ENCODE measurements around the gene GRIN2A.

The GRIN2A gene

DNA sequence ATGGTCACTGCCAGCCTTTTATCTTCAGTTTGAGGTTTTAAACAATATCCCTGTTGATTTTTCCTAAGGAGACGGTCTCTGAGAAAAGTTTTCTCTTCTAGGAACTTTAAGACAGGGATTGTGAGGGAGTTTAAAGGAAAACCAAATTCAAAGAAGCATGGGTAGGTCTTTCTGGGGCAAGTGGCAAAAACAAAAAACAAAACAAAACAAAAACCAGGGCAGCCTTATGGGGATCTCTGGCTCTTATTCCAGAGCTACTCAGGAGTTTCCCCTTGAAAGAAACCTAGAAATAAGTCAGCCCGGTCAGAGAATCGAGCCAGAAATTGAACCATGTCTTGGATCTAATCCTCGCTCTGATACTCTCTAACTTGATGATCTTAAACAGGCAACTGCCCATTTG lies 424.5 kb downstream of the GRIN2A start:
- DNase-seq (ENCODE audit: low read depth), result no peak

DNA sequence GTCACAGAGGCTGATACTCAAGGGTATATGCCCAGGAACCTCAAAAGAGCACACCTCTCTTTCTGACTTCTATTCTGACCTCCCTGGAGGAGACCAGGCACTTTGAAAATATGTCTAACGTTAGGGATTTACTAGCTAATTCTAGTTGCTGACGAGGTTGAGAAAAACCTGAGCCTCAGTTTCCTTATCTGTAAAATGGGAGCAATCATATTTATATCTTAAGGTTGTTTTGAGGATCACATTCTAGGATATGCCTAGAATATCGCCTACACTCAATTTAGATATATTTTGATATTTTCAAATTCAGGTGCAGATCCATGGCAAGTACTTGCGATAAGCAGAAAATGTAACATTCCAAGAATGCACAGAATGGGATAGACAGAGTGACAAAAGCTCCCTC lies 425.8 kb downstream of the GRIN2A start:
- DNase-seq (ENCODE audit: low read depth), result no peak

DNA sequence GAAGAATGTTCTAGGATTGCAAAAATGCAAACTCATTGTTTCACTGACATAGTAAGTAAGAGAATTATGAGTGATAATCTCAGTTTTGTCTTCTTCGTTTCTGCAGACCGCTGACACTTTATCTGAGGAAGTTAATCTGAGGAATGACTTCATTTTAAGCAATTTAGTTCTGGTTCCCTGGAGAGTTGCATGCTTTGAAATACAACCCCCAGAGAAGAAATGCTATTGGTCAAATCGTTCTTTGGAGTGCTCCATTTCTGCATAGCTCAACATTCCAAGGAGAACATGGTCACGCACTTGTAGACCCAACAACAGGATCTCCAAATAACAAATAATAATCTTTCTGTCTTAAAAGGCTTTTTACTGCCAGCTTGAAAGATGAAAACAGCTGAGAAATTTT lies 427.1 kb downstream of the GRIN2A start:
- no peak for DNase-seq (ENCODE audit: low read depth)

DNA sequence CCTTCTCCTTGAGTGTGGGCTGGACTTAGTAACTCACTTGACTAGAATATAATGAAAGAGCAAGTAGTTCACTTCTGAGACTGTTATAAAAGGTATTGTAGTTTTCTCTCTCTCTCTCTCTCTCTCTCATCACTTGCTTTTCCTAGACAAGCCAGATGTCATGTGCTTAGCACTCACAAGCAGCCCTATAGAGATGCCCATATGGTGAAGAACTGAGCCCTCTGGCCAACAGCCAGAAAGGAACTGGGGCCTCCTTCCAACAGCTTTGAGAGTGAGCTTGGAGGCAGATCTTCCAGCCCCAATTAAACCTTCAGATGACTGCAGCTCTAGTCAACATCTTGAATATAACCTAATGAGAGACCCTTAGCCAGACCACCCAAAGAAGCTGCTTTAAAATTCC lies 440.5 kb downstream of the GRIN2A start:
- no peak for DNase-seq (ENCODE audit: low read depth)

DNA sequence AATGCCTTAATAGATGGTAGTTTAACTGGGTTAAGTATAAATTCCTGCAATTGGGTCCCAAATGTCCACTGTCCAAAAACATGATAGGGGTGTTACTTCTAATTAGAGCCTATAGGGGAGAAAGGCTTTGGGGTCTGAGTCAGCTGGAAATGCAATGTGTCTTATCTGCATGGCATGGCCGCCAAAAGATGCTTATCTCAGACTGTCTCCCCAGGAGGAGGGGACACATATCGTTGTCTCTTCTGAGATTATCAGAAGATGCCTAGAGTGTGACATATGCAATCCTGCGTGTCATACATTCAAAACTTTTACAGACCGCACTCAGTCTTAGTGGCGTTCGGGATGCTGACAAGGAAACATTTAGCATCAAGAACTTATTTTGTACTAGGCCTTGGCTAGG lies 442.9 kb downstream of the GRIN2A start:
- DNase-seq (ENCODE audit: low read depth), result no peak

DNA sequence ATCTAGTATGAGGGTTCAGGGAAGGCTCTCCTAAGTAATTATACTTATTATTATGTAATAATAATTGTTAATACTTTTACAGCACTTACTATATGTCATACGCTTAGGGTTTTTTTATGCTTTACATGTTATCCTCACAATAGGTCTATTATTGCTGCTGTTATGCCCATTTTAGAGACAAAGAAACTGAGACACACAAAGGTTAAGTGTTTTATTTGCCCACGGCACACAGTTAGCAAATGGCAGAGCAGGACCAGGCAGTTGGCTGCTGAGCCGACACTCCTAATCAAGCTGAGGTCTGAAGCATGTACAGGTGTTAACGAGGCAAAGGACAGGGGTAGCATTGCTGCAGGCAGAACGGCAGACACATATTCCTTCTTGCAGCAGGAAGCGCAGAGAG lies 443.5 kb downstream of the GRIN2A start:
- no peak for DNase-seq (ENCODE audit: low read depth)

DNA sequence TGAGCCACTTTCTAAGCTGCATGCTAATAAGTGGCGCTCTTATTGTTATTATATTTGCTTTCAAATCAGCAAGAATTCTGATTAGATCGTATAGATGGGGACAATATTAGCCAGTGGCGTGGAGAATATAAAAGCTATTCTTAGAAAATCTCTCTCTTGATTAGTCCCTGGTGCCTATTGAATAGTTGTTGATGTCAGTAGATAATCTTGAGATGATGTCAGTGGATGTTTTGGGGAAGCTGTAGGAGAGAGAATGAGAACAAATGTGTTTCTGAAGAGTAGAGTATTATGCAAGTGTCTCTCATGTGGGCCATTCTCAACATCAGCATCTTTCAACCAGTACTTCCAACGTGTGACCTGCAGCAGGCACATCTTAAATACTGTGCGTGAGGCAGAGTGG lies 445.7 kb downstream of the GRIN2A start:
- no peak for DNase-seq (ENCODE audit: low read depth)

DNA sequence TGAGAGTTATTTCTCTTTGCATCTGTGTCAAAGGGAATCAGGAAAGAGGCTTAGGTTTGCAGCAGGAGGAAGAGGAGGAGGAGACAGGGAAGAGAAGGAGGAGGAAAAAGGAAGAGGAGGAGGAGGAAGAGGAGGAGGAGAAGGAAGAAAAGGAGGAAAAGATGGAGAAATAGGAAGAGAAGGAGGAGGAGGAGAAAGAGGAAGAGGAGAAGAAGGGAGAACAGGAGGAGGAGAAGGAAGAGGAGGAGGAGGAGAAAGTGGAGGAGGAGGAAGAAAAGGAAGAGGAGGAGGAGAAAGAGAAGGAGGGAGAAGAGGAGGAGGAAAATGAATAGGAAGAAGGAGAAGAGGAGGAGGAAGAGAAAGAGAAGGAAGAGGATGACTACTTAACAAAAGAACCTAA lies 459.1 kb downstream of the GRIN2A start:
- no peak for DNase-seq (ENCODE audit: low read depth)

DNA sequence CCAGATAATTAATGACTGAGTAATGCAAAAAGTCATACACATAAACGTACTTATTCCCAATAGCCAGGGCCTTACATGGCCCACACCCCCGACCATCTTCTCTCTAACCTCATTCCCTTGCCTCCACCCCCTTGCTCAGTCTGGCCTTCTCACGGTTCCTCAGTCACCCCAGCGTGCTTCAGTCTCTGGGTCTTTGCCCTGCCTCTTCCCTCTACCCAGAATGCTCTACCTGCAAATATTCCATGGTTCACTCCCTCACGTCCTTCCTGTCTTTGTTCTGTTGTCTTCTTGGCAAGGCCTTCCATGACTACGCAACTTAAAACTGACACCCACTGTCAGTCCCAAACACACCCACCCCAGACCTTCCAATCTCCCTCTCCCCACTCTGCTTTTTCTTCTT lies 468.3 kb downstream of the GRIN2A start:
- no peak for DNase-seq (ENCODE audit: low read depth)

DNA sequence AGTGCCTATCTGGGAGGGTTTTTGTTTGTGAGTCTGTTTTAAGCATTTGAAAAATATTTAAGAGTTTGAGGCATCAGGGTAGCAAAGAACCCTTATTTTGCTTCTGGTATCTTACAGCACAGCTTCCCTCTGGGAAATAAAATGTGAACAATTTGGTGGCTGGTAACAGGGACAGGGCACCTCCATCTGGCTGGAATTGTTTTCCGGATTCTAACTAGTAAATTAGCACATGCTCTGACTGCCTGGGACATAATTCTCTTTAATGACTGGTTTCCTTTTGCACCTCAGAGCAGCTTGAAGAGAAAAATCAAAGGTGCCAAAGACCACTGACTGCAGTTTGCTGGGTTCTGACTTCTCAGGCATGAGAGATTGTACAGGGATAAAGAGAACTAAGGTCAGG lies 469.1 kb downstream of the GRIN2A start:
- DNase-seq (ENCODE audit: low read depth), result no peak

DNA sequence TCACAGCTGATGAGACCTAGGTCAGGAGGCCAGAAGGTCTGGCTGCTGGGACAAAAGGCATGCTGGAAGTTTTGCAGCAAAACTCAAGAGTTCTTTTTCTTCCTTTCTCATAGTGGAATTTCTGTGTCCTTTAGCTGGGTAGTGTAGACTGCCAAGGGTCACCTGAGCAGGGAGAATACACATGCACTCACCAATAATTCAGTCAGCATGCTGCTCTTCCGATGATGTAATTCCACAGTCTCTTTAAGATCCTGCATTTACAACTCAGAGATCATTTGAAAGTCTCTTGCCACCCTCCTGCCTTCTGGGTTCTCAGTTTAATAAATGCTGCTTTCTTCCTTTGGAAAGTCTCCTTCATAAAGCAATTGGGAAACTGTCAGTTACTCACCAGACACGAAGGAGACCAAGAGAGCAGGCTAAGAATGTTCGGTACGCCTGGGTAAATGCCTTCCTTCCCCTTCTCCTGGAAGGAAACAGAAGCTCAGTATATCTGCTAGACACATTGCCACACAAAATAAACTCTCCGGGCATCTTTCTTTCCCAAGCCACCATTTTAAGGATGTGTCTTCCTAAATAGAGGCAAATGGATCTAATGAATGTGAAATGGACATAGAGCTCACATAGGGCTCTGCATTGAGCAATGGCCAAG lies 473.1 kb downstream of the GRIN2A start:
- no peak for DNase-seq (ENCODE audit: low read depth)

DNA sequence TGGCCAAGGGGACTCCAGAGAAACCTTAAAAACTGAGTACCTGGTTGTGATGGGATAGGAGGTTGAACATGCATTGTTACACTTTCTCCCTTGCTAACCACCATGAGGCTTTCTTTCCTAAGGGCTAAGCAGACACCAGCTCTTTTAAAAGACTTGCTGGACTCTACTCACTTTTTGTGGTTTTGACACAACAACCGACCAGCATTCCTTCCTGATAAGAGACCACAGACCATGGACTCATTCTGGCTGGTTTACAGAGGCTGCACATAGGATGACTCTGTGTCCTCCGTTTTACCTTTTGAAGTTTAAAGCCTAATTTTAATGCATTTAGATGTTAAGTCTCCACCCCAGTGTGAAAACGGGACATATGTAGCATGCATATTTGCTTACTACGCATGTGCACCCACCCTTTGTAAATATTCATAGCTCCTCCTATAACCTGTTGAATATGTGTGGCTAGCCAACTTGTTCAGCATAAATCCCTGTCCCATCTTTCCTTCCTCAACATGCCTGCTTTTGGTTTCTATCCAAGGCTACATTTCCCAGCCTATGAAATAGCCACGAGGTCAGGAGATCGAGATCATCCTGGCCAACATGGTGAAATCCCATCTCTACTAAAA lies 475.9 kb downstream of the GRIN2A start:
- no peak for DNase-seq (ENCODE audit: low read depth)

DNA sequence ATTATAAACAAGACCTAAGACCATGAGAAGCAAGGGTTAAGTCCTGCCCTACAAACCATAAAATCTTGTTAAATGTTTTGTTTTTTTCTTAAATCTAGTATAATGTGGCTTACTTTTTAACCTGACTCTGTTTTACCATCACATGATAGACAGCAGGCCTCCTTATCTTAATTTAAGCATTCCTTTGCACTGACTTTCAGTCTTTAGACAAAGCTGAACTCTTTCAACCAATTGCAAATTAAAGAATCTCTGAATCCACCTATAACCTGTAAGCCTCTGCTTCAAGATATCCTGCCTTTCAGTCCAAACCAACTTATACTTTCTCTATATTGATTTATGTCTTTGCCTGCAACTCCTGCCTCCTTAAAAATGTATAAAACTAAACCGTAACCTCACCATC lies 478.5 kb downstream of the GRIN2A start:
- no peak for DNase-seq (ENCODE audit: low read depth)
